Nephron (organoid): ENCODE measurements around the gene FYCO1.

Experiments
- H3K27ac Mint-ChIP-seq, 3 experiments: 2 replicates each; pipeline ENCODE4 v1.8.0; 2020; ENCODE audit warnings: mixed read lengths in 3 of 3, mild to moderate bottlenecking in 2 of 3, moderate library complexity in 1 of 3
- H3K27me3 Mint-ChIP-seq: 2 replicates; pipeline ENCODE4 v1.8.0; 2021; ENCODE audit warnings: low read depth, mild to moderate bottlenecking, moderate library complexity, mixed read lengths
- H3K36me3 Mint-ChIP-seq: 2 replicates; pipeline ENCODE4 v1.8.0; 2020; ENCODE audit warnings: low read depth, mixed read lengths
- H3K4me1 Mint-ChIP-seq: 2 replicates; pipeline ENCODE4 v1.8.0; 2020; ENCODE audit warnings: mixed read lengths
- H3K4me3 Mint-ChIP-seq, 3 experiments: 2 replicates each; pipeline ENCODE4 v1.8.0; 2020; ENCODE audit warnings: mild to moderate bottlenecking in 3 of 3, mixed read lengths in 3 of 3, moderate library complexity in 2 of 3
- H3K9me3 Mint-ChIP-seq: 2 replicates; pipeline ENCODE4 v1.8.0; 2020; ENCODE audit warnings: mixed read lengths
- CTCF ChIP-seq, 3 experiments: fragments of 200-600 bp; sonication (generic); IDR thresholded peaks; one replicate each; pipeline ENCODE4 v1.5.0; 2021; ENCODE audit warnings: antibody characterized with exemption in 3 of 3; ENCODE audit not compliant: unreplicated experiment in 3 of 3

Gene FYCO1

DNA sequence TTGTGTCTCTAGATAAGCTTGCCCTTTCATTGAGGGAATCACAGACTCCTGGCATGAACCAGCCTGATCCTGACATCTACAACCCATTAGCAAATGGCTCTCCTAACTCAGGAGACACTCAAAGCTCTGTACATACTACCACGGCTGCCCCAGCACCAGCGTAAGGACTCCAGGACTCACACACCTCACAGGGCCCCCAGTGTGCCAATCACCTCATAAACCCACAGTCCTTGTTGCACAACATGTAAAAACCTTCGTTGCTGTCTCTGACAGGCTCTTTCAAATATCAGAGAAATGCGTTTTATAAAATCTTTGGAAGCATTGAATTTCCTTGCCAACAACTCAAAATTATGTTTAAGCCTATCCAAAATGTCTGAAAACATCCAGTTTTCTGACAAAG, 7.3 kb downstream of the FYCO1 start:
- no peaks in the 10 kb centered on the region for H3K36me3 Mint-ChIP-seq
- no peaks in the 10 kb centered on the region for H3K9me3 Mint-ChIP-seq
- H3K27me3 Mint-ChIP-seq = no peaks in the 10 kb centered on the region
- TF ChIP-seq CTCF (IDR thresholded peaks at IDR 0.05; ENCODE audit: unreplicated experiment in 3 of 3) = no peak
- peak overlapping the region in 1 of 3 experiments; percentile 87 for H3K27ac Mint-ChIP-seq
- H3K4me3 Mint-ChIP-seq = no peak overlapping the region
- H3K4me1 Mint-ChIP-seq = peaks cover 77% of the 10 kb centered on the region

- Mint-ChIP-seq H3K27ac (peak overlapping the region in 2 of 3 experiments; percentile 37 to 87), H3K4me1 (peaks cover 70% of the 10 kb centered on the region), H3K9me3 (no peaks in the 10 kb centered on the region), H3K36me3 (peaks cover 5% of the 10 kb centered on the region), H3K4me3 (peak overlapping the region in 1 of 3 experiments; percentile 21), H3K27me3 (no peaks in the 10 kb centered on the region)
- TF ChIP-seq CTCF (IDR thresholded peaks at IDR 0.05; ENCODE audit: unreplicated experiment in 3 of 3) = no peak
These were observed 8.0 kb downstream of the FYCO1 start for GRCh38 chr3:45987368-45988291.

GRCh38 chr3:45986303-45986982, 9.2 kb downstream of the FYCO1 start:
- peak overlapping the region in 1 of 3 experiments; percentile 87 for H3K27ac Mint-ChIP-seq
- H3K4me1 Mint-ChIP-seq = peaks cover 58% of the 10 kb centered on the region
- H3K9me3 Mint-ChIP-seq = no peaks in the 10 kb centered on the region
- no peaks in the 10 kb centered on the region for H3K27me3 Mint-ChIP-seq
- H3K36me3 Mint-ChIP-seq = peaks cover 6% of the 10 kb centered on the region
- TF ChIP-seq CTCF (IDR thresholded peaks at IDR 0.05; ENCODE audit: unreplicated experiment in 3 of 3) = no peak
- no peak overlapping the region for H3K4me3 Mint-ChIP-seq

DNA sequence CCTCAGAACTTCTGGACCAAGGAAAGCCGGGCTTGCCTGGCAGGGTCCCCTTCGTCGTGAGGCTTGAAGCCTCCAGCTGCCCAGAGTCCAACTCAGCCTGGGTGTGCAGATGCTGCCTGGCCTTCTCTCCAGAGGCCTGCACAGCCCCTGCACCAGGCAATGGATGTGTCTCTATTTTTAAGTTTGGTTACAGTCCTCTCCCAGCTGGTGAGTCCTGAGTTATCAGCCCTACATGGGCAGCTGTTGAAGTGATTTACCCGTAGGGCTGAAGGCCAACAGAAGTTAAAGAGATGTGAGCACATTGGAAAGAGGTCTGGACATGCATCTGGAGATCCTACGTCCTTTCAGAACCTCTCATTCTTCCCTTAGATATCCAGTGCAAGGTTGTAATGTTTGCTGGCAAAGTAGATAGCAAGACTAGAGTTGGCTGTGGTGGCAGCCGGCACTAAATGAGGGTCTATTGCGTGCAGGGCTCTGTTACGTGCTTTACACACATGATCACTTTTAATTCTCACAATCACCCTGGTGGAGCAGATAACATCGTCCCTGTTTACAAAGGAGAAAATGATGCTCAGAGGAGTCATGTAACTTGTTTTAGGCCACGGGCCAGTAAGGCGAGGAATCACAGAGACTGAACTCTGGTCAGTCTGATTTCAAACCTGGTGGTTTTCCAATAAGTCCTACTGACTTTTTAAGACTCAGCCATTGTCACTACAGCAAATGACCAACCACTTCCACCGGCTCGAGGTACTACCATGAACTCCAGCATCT, 9.9 kb downstream of the FYCO1 start:
- Mint-ChIP-seq H3K27ac (peak overlapping the region in 1 of 3 experiments; percentile 52), H3K4me3 (no peak overlapping the region), H3K27me3 (no peaks in the 10 kb centered on the region), H3K9me3 (no peaks in the 10 kb centered on the region), H3K4me1 (peaks cover 57% of the 10 kb centered on the region), H3K36me3 (peaks cover 10% of the 10 kb centered on the region)
- no peak for TF ChIP-seq CTCF (IDR thresholded peaks at IDR 0.05; ENCODE audit: unreplicated experiment in 3 of 3)

DNA sequence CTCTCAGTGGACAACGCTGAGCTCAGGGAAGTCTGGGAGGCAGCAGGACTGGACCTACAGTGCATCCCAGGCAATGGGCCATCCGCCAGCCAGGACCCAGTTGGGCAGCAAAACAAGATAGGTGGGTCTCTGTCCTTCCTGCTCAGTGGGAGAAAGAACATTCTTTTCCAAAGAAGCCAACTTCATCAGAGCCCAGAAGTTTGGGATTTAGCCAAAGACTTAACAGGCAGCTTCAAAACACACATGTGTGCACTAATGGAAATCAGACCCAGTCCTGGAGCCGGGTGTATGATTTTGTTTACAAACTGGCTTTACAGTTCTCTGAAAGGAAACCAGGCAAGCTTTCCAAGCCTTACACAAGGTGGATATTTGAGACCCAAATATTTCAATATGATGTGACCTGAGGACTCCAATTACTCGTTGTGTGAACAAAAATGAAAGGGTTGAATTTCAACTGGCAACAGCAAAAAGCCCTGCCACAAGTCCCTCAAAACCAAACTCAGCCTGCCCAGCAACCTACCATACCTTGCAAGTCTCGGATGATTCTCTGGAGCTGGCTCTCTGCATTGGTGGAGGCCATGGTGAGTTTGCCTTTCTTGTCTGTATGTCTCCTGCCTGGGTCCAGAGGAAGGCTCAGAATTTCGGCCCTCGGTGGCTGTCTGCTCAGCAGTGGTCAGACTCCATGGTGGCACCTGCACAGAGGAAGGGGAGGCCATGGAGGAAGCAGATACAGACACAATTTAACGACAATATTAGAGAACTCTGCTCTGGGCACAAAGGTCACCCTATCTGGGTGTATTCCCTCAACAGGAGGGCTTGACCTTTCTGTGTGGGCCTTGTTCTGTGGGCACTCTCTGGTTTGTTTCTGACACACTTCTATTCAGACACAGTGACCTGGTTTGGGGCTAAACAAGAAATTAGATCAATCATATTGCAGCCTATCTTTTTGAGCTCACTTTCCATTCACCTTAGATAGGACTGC, 11.0 kb downstream of the FYCO1 start:
- Mint-ChIP-seq H3K36me3 (peaks cover 13% of the 10 kb centered on the region), H3K27me3 (no peaks in the 10 kb centered on the region), H3K9me3 (no peaks in the 10 kb centered on the region), H3K4me3 (no peak overlapping the region), H3K4me1 (peaks cover 54% of the 10 kb centered on the region), H3K27ac (peak overlapping the region in 1 of 3 experiments; percentile 52)
- TF ChIP-seq CTCF (IDR thresholded peaks at IDR 0.05; ENCODE audit: unreplicated experiment in 3 of 3) = no peak
